OCI-LY7 (cell line): ENCODE data around the gene SMPD4.

Source experiments
- CTCF ChIP-seq: fragments of 200-600 bp; sonication (generic); conservative IDR thresholded peaks from 2 replicates; pipeline ENCODE4 v1.5.1; 2014; ENCODE audit warnings: mild to moderate bottlenecking, antibody characterized with exemption, low read length, moderate library complexity, mixed read lengths
- EZH2phosphoT487 ChIP-seq: fragments of 200-600 bp; sonication (generic); IDR thresholded peaks from 2 replicates; pipeline ENCODE4 v1.6.1; 2018; ENCODE audit warnings: low read depth, borderline replicate concordance, mild to moderate bottlenecking, mixed run types, antibody characterized with exemption, low read length, moderate library complexity, mixed read lengths

GRCh38 chr2:130156624-130157004, 24.8 kb downstream of the SMPD4 start:
- TF ChIP-seq CTCF: no peak
- no peak for TF ChIP-seq EZH2phosphoT487
